HT-29 (cell line): ENCODE data around the gene CCDC87. TPM values are rescaled to one million over a fixed set of nuclear protein-coding genes. Genes with fewer than 3 reads are reported as not detected.
"Not testable (repeated sequence)": the region's sequence is repeated elsewhere in the genome, so short reads cannot be mapped to it uniquely, and the experiment has no call there.

ENCODE experiments used
- DNase-seq: peaks from one replicate; pipeline ENCODE4 v3.0.0-alpha.2; 2015; ENCODE audit warnings: low spot score
- total RNA-seq: library from RNA; depleted of rRNA; stranded (reverse); fragments of >200 nt; shearing (Covaris generic); gene quantifications from 2 replicates; pipeline ENCODE4 v1.2.3, GENCODE V29; 2014

CCDC87 gene
- total RNA-seq, 1 experiment from 2014 or later, result 0.79 TPM

GRCh38 chr11:66557733-66558326 lies 35.0 kb downstream of the CCDC87 start:
- DNase-seq, result no peak

GRCh38 chr11:66556086-66556485 lies 36.8 kb downstream of the CCDC87 start:
- no peak for DNase-seq

- DNase-seq, result no peak
Observed at GRCh38 chr11:66555416-66555815, 37.4 kb downstream of the CCDC87 start.

- no peak for DNase-seq
Observed at GRCh38 chr11:66554602-66555001, 38.3 kb downstream of the CCDC87 start.

- DNase-seq, result no peak
Observed at GRCh38 chr11:66550887-66551286, 42.0 kb downstream of the CCDC87 start.

- DNase-seq, result no peak
Observed at GRCh38 chr11:66549696-66550095, 43.2 kb downstream of the CCDC87 start.

GRCh38 chr11:66548774-66549630 lies 43.9 kb downstream of the CCDC87 start:
- no peak for DNase-seq

- no peak for DNase-seq
Observed at GRCh38 chr11:66548041-66548440, 44.8 kb downstream of the CCDC87 start.

- DNase-seq, result no peak
Observed at GRCh38 chr11:66547662-66548009, 45.2 kb downstream of the CCDC87 start.

- no peak for DNase-seq
Observed at GRCh38 chr11:66546966-66547661, 45.7 kb downstream of the CCDC87 start.

- no peak for DNase-seq
Observed at GRCh38 chr11:66546368-66546965, 46.4 kb downstream of the CCDC87 start, which contains the start of gene ACTN3. TSS of gene ACTN3 (plus strand) at chr11:66546903. CDS start at chr11:66546938, 35 bp downstream.

- peak; percentile 99 for DNase-seq
Observed at GRCh38 chr11:66545701-66546367, 47.0 kb downstream of the CCDC87 start, which contains the start of gene ZDHHC24. TSS of gene ZDHHC24 (minus strand) at chr11:66546048. CDS start at chr11:66546003, 45 bp downstream.

- not testable (repeated sequence) for DNase-seq
Observed at GRCh38 chr11:66544952-66545351, 47.9 kb downstream of the CCDC87 start.

GRCh38 chr11:66543263-66544107 lies 49.4 kb downstream of the CCDC87 start:
- DNase-seq, result no peak

GRCh38 chr11:66542362-66542761 lies 50.5 kb downstream of the CCDC87 start:
- no peak for DNase-seq

GRCh38 chr11:66541892-66542291 lies 51.0 kb downstream of the CCDC87 start:
- no peak for DNase-seq

- DNase-seq, result not testable (repeated sequence)
Observed at GRCh38 chr11:66540598-66540997, 52.3 kb downstream of the CCDC87 start.
